Measurements from ENCODE around the gene HDLBP.
"Not testable (repeated sequence)": the region's sequence is repeated elsewhere in the genome, so short reads cannot be mapped to it uniquely, and the experiment has no call there.

HDLBP gene

GRCh38 chr2:241211276-241211675, 104.2 kb downstream of the HDLBP start:
- DNase-seq = no peak

GRCh38 chr2:241209271-241209670, 106.2 kb downstream of the HDLBP start:
- no peak for DNase-seq

GRCh38 chr2:241208058-241208457, 107.4 kb downstream of the HDLBP start:
- no peak for DNase-seq

GRCh38 chr2:241207641-241208040, 107.8 kb downstream of the HDLBP start:
- no peak for DNase-seq

GRCh38 chr2:241207151-241207550, 108.3 kb downstream of the HDLBP start:
- DNase-seq = no peak

GRCh38 chr2:241205086-241205485, 110.4 kb downstream of the HDLBP start:
- DNase-seq = no peak

- no peak for DNase-seq
Observed at GRCh38 chr2:241204490-241204889, 111.0 kb downstream of the HDLBP start.

GRCh38 chr2:241204010-241204384, 111.5 kb downstream of the HDLBP start:
- DNase-seq = no peak

- DNase-seq = no peak
Observed at GRCh38 chr2:241203218-241204009, 112.1 kb downstream of the HDLBP start.

GRCh38 chr2:241202681-241203080, 112.8 kb downstream of the HDLBP start:
- no peak for DNase-seq

GRCh38 chr2:241202268-241202585, 113.2 kb downstream of the HDLBP start:
- DNase-seq = no peak

- DNase-seq = no peak
Observed at GRCh38 chr2:241201445-241202267, 113.8 kb downstream of the HDLBP start.

- no peak for DNase-seq
Observed at GRCh38 chr2:241200822-241201395, 114.6 kb downstream of the HDLBP start.

- no peak for DNase-seq
Observed at GRCh38 chr2:241199897-241200821, 115.3 kb downstream of the HDLBP start.

GRCh38 chr2:241199286-241199685, 116.2 kb downstream of the HDLBP start:
- DNase-seq = no peak

- DNase-seq = no peak
Observed at GRCh38 chr2:241198381-241199279, 116.8 kb downstream of the HDLBP start.

GRCh38 chr2:241197947-241198346, 117.5 kb downstream of the HDLBP start:
- DNase-seq = no peak

- not testable (repeated sequence) for DNase-seq
Observed at GRCh38 chr2:241197246-241197645, 118.2 kb downstream of the HDLBP start.

- DNase-seq = no peak
Observed at GRCh38 chr2:241195506-241196130, 119.9 kb downstream of the HDLBP start.

- no peak for DNase-seq
Observed at GRCh38 chr2:241194811-241195210, 120.7 kb downstream of the HDLBP start.

GRCh38 chr2:241193271-241193670, 122.2 kb downstream of the HDLBP start:
- no peak for DNase-seq

Data from fibroblast of skin of back (primary cell).